ENCODE results near the gene DAPL1.
"Not testable (repeated sequence)": the region's sequence is repeated elsewhere in the genome, so short reads cannot be mapped to it uniquely, and the experiment has no call there.

DAPL1 gene

DNA sequence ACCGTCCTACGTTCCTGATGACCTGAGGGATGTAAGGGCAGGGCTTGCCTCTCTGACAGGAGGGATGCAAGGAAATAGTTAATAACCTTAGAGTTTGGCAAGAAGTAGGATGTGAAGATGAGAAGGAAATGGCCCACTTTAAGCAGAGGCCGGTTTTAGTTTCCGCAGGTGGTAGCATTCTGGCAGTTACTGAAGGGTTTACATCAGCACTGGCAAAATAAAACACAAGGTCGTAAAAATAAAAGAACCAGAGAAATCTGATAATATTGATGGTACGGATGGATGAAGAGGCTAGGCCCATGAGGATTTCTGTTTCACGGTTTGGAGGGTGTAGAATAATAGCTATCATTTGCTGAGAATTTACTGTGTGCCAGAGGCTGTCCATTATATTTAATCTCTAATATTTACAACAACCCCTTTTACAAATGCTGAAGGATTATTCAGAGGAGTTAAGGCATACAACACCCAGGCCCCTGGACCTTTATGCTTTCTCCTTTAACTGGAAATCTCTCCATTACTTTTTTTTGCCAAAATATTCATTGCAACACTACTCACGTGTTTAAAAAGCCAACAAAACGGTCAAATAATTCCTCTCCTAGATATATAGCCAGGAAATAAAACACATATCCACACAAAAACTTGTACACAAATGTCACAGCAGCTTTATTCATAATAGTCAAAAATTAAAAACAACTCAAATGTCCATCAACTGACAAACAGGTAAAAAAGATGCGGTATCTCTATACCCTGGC is 28.5 kb downstream of the DAPL1 start:
- no peak for DNase-seq

GRCh38 chr2:158825021-158825420 is 29.9 kb downstream of the DAPL1 start:
- DNase-seq, result no peak

DNA sequence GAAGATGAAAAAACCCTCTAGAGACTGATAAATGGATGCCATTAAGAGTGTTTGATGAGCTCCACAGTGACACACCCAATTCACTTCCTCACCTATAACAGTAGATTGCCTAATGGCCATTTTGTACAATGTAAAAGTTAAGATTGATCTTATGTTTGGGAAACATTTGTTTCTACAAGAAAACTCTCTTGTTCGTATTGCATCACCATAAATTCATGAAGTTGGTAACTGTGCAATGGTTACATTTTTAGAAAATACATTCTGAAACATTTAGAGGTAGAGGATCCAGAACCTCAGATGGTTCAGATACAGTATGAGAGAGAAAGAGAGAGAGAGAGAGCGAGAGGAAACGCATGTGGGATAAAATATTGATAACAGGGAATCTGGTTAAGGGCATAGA is 31.8 kb downstream of the DAPL1 start:
- DNase-seq, result no peak

DNA sequence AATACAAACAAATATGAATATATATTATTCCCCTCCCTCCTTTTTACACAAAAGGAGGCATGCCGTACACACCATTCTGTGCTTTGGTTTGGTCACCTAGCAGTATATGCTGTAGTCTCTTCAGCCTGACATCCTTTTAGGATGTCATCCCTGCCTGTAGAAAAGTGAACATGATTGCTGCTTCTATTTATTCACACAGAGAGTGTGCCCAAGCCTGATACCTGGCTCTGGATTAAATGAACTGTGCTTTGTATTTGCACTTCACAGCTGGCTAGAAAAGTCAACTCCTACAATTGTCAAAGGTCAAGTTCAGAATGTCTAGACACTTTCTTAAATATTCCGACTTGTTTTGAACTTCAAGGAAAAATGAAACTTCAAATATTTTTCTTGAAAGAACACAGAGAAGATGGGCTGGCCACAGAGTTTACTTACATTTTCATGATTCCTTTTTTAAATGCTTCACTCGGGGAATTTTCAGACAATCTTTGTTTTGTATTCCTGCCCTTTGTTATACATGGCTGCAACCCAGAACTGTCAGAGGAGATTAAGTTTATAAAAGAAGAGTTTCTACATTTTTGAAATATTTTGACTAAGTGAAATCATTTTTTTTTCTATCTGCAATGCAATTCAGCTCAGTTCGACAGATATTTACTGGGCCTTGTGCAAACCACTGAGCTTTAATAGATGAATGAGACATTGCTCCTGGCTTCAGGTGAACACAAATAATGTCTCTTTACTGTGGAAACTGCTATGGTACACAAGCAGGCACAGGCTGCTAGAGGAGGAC is 33.5 kb downstream of the DAPL1 start:
- no peak for DNase-seq

DNA sequence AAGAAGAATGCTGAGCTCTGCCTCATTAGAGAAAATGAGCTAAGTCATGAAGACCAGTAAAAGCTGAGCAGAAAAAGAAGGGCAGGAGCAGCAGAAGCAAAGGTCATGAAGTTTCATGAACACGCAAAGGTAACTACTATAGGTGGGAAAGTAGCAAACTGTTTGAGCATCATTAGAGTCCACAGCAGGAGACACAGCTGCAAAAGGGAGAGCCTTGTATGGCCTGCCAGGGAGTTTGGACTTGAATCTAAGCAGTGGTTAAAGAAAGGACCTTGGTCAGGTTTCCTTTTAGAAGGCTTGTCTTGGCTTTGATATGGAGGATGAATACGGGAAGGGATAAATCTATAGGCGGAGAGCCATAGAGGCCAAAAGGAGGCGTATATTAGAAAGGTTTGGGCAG is 34.0 kb downstream of the DAPL1 start:
- no peak for DNase-seq

- DNase-seq, result no peak
Observed at GRCh38 chr2:158830201-158830600, 35.1 kb downstream of the DAPL1 start.

DNA sequence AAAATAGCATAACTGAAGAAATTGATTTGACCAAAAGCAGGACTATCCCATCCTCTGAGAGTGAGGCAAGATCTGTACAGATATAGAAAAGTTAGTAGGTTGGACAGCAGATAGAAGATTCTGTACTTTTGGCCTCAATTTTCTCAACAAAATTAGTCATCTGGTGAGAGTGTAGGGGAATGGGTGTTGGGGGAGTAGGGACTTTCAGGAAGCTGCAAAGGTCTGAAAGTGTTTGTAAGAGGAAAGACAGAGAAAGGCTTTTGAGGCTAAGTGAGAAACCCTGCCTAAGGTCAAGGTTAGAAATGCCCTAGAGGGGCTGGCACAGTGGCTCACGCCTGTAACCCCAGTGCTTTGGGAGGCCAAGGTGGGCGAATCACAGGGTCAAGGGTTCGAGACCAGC is 40.3 kb downstream of the DAPL1 start:
- DNase-seq, result no peak

- DNase-seq, result no peak
Observed at GRCh38 chr2:158837645-158838044, 42.5 kb downstream of the DAPL1 start.

DNA sequence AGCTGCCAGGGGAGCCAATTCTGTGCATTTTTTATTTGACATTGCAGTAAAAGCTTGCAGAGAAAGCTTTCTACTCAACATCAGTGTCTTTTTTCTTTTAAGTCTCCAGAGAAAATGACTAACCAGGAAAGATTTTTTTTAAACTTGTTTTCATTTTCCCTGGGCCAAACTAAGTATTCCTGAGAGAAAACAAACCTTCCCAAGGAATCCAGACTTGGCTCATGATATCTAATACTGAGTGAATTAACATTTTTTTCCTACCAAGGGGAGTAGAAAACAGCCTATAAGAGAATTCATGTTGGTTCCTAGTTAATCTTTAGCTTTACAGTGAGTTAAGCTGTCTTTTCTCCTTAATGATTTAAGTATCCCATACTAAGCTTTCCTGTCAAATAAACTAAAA is 46.7 kb downstream of the DAPL1 start:
- no peak for DNase-seq

- no peak for DNase-seq
Observed at GRCh38 chr2:158845444-158845843, 50.3 kb downstream of the DAPL1 start.

DNA sequence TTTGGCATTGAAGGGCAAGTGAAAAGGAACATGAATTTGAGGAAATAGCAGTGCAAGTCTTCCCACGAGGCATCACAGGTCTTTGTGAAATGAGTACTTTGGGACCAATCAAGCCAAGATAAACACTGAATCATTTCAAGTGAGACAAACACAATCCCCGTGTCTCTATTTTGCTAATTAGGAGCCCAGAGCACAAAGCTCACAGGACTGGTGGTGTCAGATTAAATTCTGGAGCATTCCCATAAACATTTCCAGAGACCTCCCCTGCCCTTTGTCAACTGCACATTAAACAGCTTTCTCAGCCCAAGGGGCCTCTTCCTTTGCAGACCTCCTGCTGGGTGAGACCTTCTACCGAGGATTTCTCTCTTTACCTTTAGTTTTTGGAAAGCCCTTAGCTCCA is 50.7 kb downstream of the DAPL1 start:
- DNase-seq, result no peak

GRCh38 chr2:158847526-158847925 is 52.4 kb downstream of the DAPL1 start:
- DNase-seq, result not testable (repeated sequence)

DNA sequence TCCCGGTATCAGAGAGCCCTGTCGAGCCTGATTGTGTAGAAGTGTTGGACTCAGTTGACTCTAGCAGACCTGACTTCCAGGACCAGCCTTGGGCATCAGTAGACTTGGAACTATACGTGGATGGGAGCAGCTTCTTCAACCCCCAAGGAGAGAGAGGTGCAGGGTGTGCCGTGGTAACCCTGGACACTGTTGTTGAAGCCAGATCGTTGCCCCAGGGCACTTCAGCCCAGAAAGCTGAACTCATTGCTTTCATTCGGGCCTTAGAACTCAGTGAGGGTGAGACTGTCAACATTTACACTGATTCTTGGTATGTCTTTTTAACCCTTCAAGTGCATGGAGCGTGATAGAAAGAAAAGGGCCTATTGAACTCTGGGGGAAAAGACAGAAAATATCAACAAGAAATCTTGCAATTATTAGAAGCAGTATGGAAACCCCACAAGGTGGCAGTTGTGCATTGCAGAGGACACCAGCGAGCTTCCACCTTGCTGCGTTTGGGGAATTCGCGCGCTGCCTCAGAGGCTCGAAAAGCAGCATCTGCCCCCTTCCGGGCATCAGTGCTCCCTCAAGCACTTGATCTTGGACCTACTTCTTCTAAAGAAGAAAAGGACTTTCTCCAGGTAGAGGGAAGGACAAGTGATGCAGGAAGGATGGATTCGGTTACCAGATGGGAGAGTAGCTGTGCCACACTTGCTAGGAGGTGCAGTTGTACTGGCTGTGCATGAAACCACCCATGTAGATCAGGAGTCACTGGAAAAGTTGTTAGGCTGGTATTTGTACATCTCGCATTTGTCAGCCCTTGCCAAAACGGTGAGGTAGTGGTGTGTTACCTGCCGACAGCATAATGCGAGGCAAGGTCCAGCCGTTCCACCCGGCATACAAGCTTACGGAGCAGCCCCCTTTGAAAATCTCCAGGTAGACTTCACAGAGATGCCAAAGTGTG is 53.2 kb downstream of the DAPL1 start:
- not testable (repeated sequence) for DNase-seq

DNA sequence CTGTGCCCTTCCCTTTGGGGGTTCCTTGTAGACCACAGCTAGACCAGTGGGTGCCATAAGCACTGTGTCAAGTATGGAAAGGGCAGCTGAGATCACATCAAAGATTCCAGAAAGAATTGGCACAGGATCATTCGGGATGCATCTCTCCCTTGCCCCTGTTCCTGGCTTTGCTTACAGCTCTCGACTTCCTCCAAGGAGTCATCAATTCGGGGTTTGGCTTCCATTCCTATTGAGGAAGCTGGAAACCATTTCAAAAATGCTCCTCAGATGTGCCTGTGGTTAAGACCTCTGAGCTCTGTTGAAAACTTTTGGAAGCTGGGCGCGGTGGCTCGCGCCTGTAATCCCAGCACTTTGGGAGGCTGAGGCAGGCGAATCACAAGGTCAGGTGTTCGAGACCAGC is 65.1 kb downstream of the DAPL1 start:
- DNase-seq, result not testable (repeated sequence)

DNA sequence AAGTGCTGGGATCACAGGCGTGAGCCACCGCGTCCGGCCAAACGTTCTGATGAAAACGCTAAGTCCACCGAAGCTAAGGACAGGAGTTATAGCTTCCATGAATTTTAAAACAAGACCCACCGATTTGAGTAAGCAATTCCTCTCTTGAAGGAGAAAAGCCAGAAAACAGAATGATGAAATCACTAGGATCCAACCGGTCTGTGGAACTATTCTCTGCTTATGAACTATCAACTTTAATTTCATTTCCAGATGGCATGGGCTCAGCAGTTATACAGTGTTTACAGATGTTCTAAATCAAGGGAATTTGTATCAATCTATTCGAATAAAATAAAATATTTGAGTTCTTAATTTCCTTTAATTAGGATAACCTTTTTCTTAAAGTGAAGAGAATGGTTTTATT is 66.5 kb downstream of the DAPL1 start:
- not testable (repeated sequence) for DNase-seq

DNA sequence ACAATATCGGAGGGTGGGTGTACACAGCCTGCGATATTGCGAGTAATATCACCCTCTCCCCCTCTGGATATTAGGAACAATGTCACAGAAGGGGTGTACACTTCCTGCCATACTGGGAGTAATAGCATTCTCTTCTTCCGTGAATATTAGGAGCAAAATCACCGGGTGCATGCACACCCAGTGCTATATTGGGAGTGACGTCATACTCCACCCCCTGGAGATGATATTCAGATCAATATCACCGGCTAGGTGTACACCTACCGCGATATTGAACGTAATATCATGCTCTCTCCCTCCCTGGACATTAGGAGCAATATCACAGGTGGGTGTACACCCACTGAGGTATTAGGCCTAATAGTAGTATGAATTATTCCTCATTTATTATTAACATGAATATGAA is 70.4 kb downstream of the DAPL1 start:
- not testable (repeated sequence) for DNase-seq
